RWPE1 (cell line): Measurements from ENCODE around the gene FCRL6.

Experiments used
- CTCF ChIA-PET: fragments of 350-600 bp; sonication (Branson Sonifier 250); formaldehyde crosslinking; extraction: SDS; loops from one replicate; lab custom pipeline; 2021; lab: Yijun Ruan, JAX
- POLR2A ChIA-PET: fragments of 400-600 bp; formaldehyde crosslinking; extraction: SDS; loops from one replicate; lab custom pipeline; 2020; ENCODE audit warnings: antibody characterized with exemption; ENCODE audit not compliant: low non-redundant PET; lab: Yijun Ruan, JAX
- DNase-seq: peaks from one replicate; pipeline ENCODE4 v3.0.0; 2012; ENCODE audit warnings: low spot score
- H3K27ac ChIP-seq: fragments of 450-650 bp; 2 replicates; pipeline ENCODE4 v1.5.1; 2017
- TF ChIP-seq, protein P1 (sequence below): fragments of 450-650 bp; conservative IDR thresholded peaks from 2 replicates; pipeline ENCODE4 v1.5.1; 2017; ENCODE audit warnings: low read depth, mild to moderate bottlenecking

Gene FCRL6

DNA sequence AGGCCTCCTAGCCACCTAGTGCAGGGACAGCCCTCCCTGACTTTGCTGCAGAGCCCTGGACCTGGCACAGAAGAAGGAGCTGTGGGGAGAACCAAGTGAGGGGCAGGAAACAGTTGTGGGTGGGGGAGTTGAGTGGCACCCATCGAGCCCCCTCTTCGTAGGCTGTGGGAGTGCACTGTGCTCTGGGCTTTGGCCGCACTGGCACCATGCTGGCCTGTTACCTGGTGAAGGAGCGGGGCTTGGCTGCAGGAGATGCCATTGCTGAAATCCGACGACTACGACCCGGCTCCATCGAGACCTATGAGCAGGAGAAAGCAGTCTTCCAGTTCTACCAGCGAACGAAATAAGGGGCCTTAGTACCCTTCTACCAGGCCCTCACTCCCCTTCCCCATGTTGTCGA is 20.2 kb upstream of the FCRL6 start:
- TF ChIP-seq, protein P1, sequence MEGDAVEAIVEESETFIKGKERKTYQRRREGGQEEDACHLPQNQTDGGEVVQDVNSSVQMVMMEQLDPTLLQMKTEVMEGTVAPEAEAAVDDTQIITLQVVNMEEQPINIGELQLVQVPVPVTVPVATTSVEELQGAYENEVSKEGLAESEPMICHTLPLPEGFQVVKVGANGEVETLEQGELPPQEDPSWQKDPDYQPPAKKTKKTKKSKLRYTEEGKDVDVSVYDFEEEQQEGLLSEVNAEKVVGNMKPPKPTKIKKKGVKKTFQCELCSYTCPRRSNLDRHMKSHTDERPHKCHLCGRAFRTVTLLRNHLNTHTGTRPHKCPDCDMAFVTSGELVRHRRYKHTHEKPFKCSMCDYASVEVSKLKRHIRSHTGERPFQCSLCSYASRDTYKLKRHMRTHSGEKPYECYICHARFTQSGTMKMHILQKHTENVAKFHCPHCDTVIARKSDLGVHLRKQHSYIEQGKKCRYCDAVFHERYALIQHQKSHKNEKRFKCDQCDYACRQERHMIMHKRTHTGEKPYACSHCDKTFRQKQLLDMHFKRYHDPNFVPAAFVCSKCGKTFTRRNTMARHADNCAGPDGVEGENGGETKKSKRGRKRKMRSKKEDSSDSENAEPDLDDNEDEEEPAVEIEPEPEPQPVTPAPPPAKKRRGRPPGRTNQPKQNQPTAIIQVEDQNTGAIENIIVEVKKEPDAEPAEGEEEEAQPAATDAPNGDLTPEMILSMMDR: no peak
- ChIA-PET CTCF (interaction anchor here (0.7 to 1.7 kb wide), 6 partner anchors 8 to 226 kb away, joined by 3 to 16 read pairs (median 4); no protein-coding TSS in a partner anchor), POLR2A (no interaction called here)
- DNase-seq: no peak
- peak overlapping the region; percentile 81 for H3K27ac ChIP-seq

DNA sequence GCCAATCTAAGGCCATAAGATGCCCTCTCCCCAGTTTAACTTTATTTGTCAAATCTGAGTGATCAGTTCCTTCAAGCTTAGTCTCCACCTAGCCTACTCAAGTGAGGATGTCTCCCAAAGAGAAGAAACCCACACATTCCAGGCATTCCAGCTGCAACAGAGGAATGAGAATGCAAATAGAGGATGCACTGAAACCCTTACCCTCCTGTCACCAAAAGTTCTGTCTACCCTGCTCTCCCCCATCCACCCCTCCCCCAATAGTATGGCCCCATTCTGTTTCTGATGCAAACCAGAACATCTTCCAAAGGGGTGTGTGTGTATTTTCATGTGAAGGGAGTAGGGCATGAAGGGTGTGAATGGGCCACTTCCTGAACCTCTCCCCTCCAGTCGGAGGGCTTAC is 18.4 kb upstream of the FCRL6 start:
- POLR2A ChIA-PET: no interaction called here

DNA sequence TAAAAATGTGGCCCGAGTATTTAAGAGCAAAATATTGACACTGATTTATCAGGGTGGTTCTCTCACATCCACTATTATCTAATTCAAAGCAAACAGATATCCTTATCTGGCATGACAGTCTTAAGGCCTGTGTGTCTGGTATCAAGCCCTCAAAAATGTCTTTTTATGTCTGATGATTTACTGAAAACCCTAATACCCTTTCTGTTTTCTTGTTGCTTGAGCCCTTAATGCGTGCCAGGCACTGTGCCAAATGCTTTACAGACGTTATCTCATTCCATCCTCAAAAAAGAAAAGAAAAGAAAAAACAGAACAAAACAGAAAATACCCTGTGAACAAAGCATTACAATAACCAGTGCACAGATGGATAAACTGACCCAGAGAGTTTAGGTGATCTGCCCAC is 15.7 kb upstream of the FCRL6 start:
- ChIA-PET CTCF (interaction anchor here (0.7 to 2.4 kb wide), 4 partner anchors 12 to 221 kb away, joined by 3 to 10 read pairs (median 4); no protein-coding TSS in a partner anchor), POLR2A (no interaction called here)
- DNase-seq: no peak
- H3K27ac ChIP-seq: peak overlapping the region; percentile 80
- TF ChIP-seq, protein P1: no peak

More for the DNA sequence above, 18.4 kb upstream of the FCRL6 start:
- DNase-seq: no peak
- TF ChIP-seq, protein P1: no peak
- CTCF ChIA-PET: interaction anchor here (0.6 kb wide), 1 partner anchor 65 kb away, joined by 3 read pairs; no protein-coding TSS in a partner anchor
- no peak overlapping the region for H3K27ac ChIP-seq

DNA sequence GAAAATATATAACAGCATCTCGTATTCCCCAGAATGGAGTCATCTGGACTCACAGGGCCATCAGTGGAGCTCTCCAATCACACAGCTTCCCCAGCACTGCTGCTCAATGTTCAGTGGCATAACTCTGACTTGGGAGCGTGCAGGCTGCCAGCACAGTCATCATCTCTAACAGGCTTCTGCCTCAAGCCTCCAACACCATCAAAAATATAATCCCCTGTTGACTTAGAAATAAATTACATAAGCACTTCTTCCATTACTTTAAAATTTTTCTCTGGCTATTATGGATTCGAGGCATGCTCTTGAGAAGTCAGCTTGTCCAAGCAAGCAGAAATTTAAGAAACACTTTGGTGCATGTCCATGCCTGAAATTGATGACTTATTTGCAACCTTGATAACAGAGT is 15.2 kb upstream of the FCRL6 start:
- POLR2A ChIA-PET: no interaction called here
- no peak for DNase-seq
- CTCF ChIA-PET: interaction anchor here (0.7 to 2.4 kb wide), 5 partner anchors 12 to 221 kb away, joined by 3 to 10 read pairs (median 4); no protein-coding TSS in a partner anchor
- TF ChIP-seq, protein P1: no peak
- peak overlapping the region; percentile 80 for H3K27ac ChIP-seq

DNA sequence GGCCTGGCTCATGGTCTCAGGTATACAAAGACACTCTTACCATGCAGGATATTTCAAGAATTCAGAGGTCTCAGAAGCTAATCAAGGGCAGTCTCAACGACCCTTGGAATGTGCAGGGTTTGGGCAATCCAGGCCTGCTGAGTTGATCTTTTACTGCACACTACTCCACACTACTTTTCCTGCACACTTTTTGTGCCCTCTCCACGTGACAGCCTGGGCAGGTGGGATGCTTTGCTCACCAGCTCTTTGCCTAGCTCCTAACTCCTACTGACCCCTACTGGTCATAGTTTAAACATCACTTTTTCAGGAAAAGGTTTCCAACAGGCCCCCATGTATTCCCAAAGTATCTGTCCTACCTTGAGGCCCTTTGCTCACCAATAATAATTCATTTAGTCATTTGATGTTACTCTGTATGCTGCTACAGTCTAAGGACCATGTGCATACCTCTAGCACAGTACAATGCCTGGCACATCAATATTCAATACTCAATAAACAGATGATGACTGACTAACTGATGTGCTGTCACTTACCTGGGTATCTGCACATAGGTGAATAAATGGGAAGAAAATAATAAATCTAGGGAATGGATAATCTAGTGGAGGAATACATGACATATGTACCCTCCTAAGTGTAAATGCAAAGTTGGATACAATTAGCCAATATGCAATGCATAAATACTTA is 11.8 kb upstream of the FCRL6 start:
- CTCF ChIA-PET: interaction anchor here (0.8 to 1.3 kb wide), 3 partner anchors 9 to 10 kb away, joined by 4 to 6 read pairs (median 5); partner anchors contain the start of gene DUSP23
- POLR2A ChIA-PET: no interaction called here
- DNase-seq: no peak

DNA sequence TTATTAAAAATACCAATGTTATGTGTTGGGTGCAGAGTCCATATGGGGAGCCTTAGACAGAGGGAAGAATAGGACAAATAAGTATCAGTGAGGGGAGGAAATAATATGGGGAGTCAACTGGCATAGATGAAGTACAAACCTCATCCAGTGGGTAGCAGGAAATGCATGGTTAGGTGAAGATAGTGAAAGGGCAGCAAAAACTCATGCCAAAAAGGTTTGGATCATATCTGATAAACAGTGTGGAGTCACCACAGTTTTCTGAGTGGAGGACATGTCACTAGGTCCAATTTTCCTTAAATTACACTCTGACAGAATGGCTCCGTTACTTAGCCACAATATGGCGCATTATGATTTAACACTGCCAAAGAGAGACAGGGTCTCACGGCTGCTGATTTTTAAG is 11.1 kb upstream of the FCRL6 start:
- no peak overlapping the region for H3K27ac ChIP-seq
- ChIA-PET POLR2A (no interaction called here), CTCF (no interaction called here)
- DNase-seq: no peak
- TF ChIP-seq, protein P1: no peak

More for the DNA sequence above, 11.8 kb upstream of the FCRL6 start:
- no peak overlapping the region for H3K27ac ChIP-seq
- TF ChIP-seq, protein P1: no peak
